ENCODE measurements around the gene PAFAH1B2. TPM values are rescaled to one million over a fixed set of nuclear protein-coding genes. Genes with fewer than 3 reads are reported as not detected.

The PAFAH1B2 gene
- total and polyA plus RNA-seq, 2 of the 8 experiments (the other 6 are each of a cell fraction or from before 2014, with no cell fraction given): 38.2 to 161 TPM

DNA sequence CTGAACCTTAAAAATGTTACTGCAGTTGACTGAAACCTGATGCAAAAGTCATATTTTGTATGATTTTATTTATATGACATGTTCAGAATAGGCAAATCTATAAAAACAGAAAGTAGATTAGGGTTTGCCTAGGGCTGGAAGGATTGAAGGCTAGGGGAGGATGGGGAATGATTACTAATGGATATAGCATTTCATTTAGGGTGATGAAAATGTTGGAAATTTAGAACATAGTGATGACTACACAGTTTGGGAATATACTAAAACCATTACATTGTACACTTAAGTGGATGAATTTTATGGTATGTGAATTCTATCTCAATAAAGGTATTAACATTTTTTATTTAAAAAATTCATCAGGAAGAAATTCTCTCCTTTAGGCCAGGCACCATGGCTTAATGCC lies 22.9 kb upstream of the PAFAH1B2 start:
- Histone ChIP-seq H4K20me1 (replicated peaks in 1 of 2; ENCODE audit: control insufficient read depth in 1 of 2, insufficient read depth in 2 of 2, low read length in 2 of 2) (no peaks in the 10 kb centered on the region), H3K4me3 (ENCODE audit: extremely low read depth in 1 of 4, insufficient read depth in 2 of 4, low read depth in 3 of 4, low read length in 4 of 4) (no peak overlapping the region), H3K27ac (ENCODE audit: low read depth, low read length) (no peak overlapping the region), H2BK15ac (ENCODE audit: low read length) (no peak overlapping the region), H3K18ac (ENCODE audit: extremely low read depth, low read length) (no peak overlapping the region), H2BK120ac (replicated peaks; ENCODE audit: low read depth, low read length) (no peak overlapping the region), H4K8ac (ENCODE audit: extremely low read depth, insufficient read depth, low read length) (no peak overlapping the region), H3K4ac (replicated peaks; ENCODE audit: insufficient read length, low read depth, low read length) (no peak overlapping the region), H3K23me2 (ENCODE audit: low read depth, low read length) (no peaks in the 10 kb centered on the region), H3K4me1 (replicated peaks in 1 of 4; ENCODE audit: control insufficient read depth in 3 of 4, insufficient read depth in 4 of 4, low read length in 3 of 4) (no peaks in the 10 kb centered on the region), H3K9ac (replicated peaks in 1 of 4; ENCODE audit: extremely low read depth in 1 of 4, low read depth in 3 of 4, low read length in 3 of 4) (no peak overlapping the region), H2BK12ac (ENCODE audit: low read depth, low read length) (no peak overlapping the region), H3K23ac (ENCODE audit: insufficient read length) (no peak overlapping the region), H3K36me3 (ENCODE audit: control insufficient read depth in 2 of 4, insufficient read depth in 4 of 4, low read length in 3 of 4) (no peaks in the 10 kb centered on the region), H3K14ac (ENCODE audit: insufficient read length) (no peak overlapping the region), H3K79me1 (ENCODE audit: low read depth, low read length) (no peaks in the 10 kb centered on the region), H4K91ac (replicated peaks; ENCODE audit: insufficient read length, low read length) (no peak overlapping the region), H3K79me2 (ENCODE audit: control insufficient read depth in 1 of 2, insufficient read depth in 2 of 2, low read length in 2 of 2) (no peaks in the 10 kb centered on the region), H2AFZ (ENCODE audit: low read length) (no peak overlapping the region), H3K9me3 (ENCODE audit: insufficient read depth in 2 of 2, low read depth in 1 of 2, low read length in 1 of 2) (no peaks in the 10 kb centered on the region), H3K56ac (replicated peaks; ENCODE audit: insufficient read length, low read depth, low read length) (no peak overlapping the region), H3K4me2 (ENCODE audit: insufficient read depth in 1 of 2, low read depth in 2 of 2, low read length in 2 of 2) (no peak overlapping the region), H2BK20ac (ENCODE audit: low read length) (no peak overlapping the region), H4K5ac (ENCODE audit: insufficient read length, low read depth, low read length) (no peak overlapping the region), H2AK5ac (ENCODE audit: low read depth, low read length) (no peak overlapping the region), H2BK5ac (ENCODE audit: low read depth, low read length) (no peak overlapping the region), H3K27me3 (replicated peaks in 1 of 4; ENCODE audit: control insufficient read depth in 3 of 4, extremely low read depth in 1 of 4, insufficient read depth in 3 of 4, low read length in 3 of 4) (no peaks in the 10 kb centered on the region)
- TF ChIP-seq SUZ12 (IDR thresholded peaks at IDR 0.05; ENCODE audit: low read length): no peak
- no peak for TF ChIP-seq CHD1 (IDR thresholded peaks at IDR 0.05; ENCODE audit: low read depth, low read length)
- no peak for TF ChIP-seq RAD21 (IDR thresholded peaks at IDR 0.05 in 1 of 2, conservative IDR thresholded peaks at IDR 0.05 in 1 of 2; ENCODE audit: low read depth in 2 of 2, low read length in 2 of 2)
- no peak for TF ChIP-seq CBX8 (IDR thresholded peaks at IDR 0.05; ENCODE audit: borderline replicate concordance, low read depth, low read length)
- TF ChIP-seq ATF3 (IDR thresholded peaks at IDR 0.05; ENCODE audit: insufficient read depth, low read depth, low read length): no peak
- TF ChIP-seq TEAD4 (IDR thresholded peaks at IDR 0.05; ENCODE audit: low read depth, low read length): no peak
- TF ChIP-seq CHD2 (IDR thresholded peaks at IDR 0.05; ENCODE audit: low read length): no peak
- TF ChIP-seq JUN (IDR thresholded peaks at IDR 0.05; ENCODE audit: low read depth, low read length): no peak
- no peak for TF ChIP-seq E2F6 (IDR thresholded peaks at IDR 0.05)
- no peak for TF ChIP-seq KDM1A (IDR thresholded peaks at IDR 0.05; ENCODE audit: borderline replicate concordance, low read length)
- TF ChIP-seq ASH2L (IDR thresholded peaks at IDR 0.05; ENCODE audit: low read length): no peak
- no peak for TF ChIP-seq POLR2A (IDR thresholded peaks at IDR 0.05; ENCODE audit: control extremely low read depth in 1 of 2, low read depth in 2 of 2, low read length in 2 of 2)
- no peak for TF ChIP-seq SIX5 (IDR thresholded peaks at IDR 0.05; ENCODE audit: low read depth, low read length)
- no peak for TF ChIP-seq RBBP5 (IDR thresholded peaks at IDR 0.05; ENCODE audit: borderline replicate concordance, low read depth, low read length)
- no peak for TF ChIP-seq CREB1 (IDR thresholded peaks at IDR 0.05)
- TF ChIP-seq GTF2F1 (IDR thresholded peaks at IDR 0.05; ENCODE audit: borderline replicate concordance, low read depth, low read length): no peak
- FAIRE-seq (no peak), DNase-seq (ENCODE audit: low read depth in 1 of 2, low spot score in 2 of 2) (no peak)
- POLR2A ChIA-PET (ENCODE audit: partially characterized antibody): interaction anchor here (2.2 kb wide), 1 partner anchor 23 kb away, joined by 7 read pairs; the partner anchor contains the start of gene PAFAH1B2
- CTCF ChIA-PET (ENCODE audit: partially characterized antibody): interaction anchor here (0.7 kb wide), 1 partner anchor 281 kb away, joined by 3 read pairs; no protein-coding TSS in a partner anchor

All from H1 (cell line).